Common myeloid progenitor, CD34-positive (primary cell): ENCODE results near the gene GALE.

Experiments used
- CTCF ChIA-PET: fragments of 350-600 bp; sonication (Branson Sonifier 250); formaldehyde crosslinking; loops from one replicate; lab custom pipeline; 2021; ENCODE audit warnings: antibody characterized with exemption; lab: Charles Lee
- POLR2A ChIA-PET: fragments of 350-600 bp; sonication (Branson Sonifier 250); formaldehyde crosslinking; loops from one replicate; lab custom pipeline; 2021; ENCODE audit warnings: antibody characterized with exemption; lab: Charles Lee
- DNase-seq, 3 donors: peaks; one replicate each; pipeline versions ENCODE4 v3.0.0 to v3.0.0-alpha.2; 2013
- H3K27ac ChIP-seq, 2 experiments: 1 replicate in 1 of 2; 2 replicates in 1 of 2; pipeline ENCODE4 v1.7.0; 2013; ENCODE audit warnings: inconsistent platforms in 2 of 2, low read length in 2 of 2, mild to moderate bottlenecking in 2 of 2, low read depth in 1 of 2, moderate library complexity in 1 of 2; ENCODE audit not compliant: severe bottlenecking in 2 of 2, insufficient read depth in 1 of 2, poor library complexity in 1 of 2
- H3K27me3 ChIP-seq, 5 experiments: replicated peaks in 2 of 5; 1 replicate in 3 of 5; 2 replicates in 2 of 5; pipeline versions ENCODE4 v1.6.1 to v1.7.0; 2013; ENCODE audit warnings: low read length in 4 of 5, mild to moderate bottlenecking in 2 of 5, moderate library complexity in 2 of 5, inconsistent platforms in 1 of 5; ENCODE audit not compliant: insufficient read depth in 5 of 5, control insufficient read depth in 4 of 5
- H3K36me3 ChIP-seq, 4 experiments: 1 replicate in 2 of 4; 2 replicates in 2 of 4; pipeline versions ENCODE4 v1.6.1 to v1.7.0; 2013; ENCODE audit warnings: low read length in 3 of 4, control low read depth in 1 of 4, mild to moderate bottlenecking in 1 of 4; ENCODE audit not compliant: control insufficient read depth in 4 of 4, insufficient read depth in 4 of 4
- H3K4me1 ChIP-seq, 4 experiments: 1 replicate in 3 of 4; 2 replicates in 1 of 4; pipeline versions ENCODE4 v1.6.1 to v1.7.1; 2013; ENCODE audit warnings: low read length in 3 of 4, mild to moderate bottlenecking in 3 of 4, control low read depth in 1 of 4, inconsistent platforms in 1 of 4, moderate library complexity in 1 of 4; ENCODE audit not compliant: control insufficient read depth in 4 of 4, insufficient read depth in 4 of 4; ENCODE audit errors: control extremely low read depth in 1 of 4
- H3K4me3 ChIP-seq, 7 experiments: 1 replicate in 4 of 7; 2 replicates in 3 of 7; pipeline versions ENCODE4 v1.5.1 to v1.7.0; 2013; ENCODE audit warnings: mild to moderate bottlenecking in 7 of 7, low read length in 6 of 7, moderate library complexity in 6 of 7, inconsistent platforms in 2 of 7, low read depth in 2 of 7, control low read depth in 1 of 7; ENCODE audit not compliant: insufficient read depth in 4 of 7, control insufficient read depth in 1 of 7; ENCODE audit errors: extremely low read depth in 1 of 7
- H3K9me3 ChIP-seq, 5 experiments: 1 replicate in 4 of 5; 2 replicates in 1 of 5; pipeline versions ENCODE4 v1.6.1 to v1.7.1; 2013; ENCODE audit warnings: low read length in 4 of 5, mild to moderate bottlenecking in 2 of 5, inconsistent platforms in 1 of 5, low read depth in 1 of 5, moderate library complexity in 1 of 5; ENCODE audit not compliant: control insufficient read depth in 4 of 5, insufficient read depth in 2 of 5; ENCODE audit errors: control extremely low read depth in 1 of 5
- WGBS: methylation state at CpG from one replicate; pipeline ENCODE4 v1.1.5; 2013; ENCODE audit not compliant: insufficient coverage; 5-methylcytosine and 5-hydroxymethylcytosine counted together

Gene GALE

DNA sequence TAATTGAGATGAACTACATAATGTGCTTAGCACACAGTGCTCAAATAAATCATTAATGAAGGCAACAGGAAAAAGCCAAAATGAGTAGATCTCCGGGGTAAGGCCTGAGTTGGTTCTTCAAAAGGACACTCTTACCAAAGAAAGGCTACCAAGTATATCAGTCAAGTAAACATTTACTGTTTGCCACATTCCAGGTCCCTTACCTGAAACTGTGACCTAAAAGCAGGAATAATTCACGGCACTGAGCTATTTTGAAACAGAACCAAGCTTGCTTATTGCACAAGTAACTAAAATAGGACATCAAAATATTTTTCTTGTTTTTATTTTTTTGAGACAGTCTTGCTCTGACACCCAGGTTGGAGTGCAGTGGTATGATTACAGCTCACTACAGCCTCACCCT lies 24.3 kb downstream of the GALE start:
- no peak for DNase-seq
- ChIA-PET CTCF (interaction anchor here (1.2 to 4.7 kb wide), 6 partner anchors 10 to 140 kb away, joined by 3 to 28 read pairs (median 8); partner anchors contain the start of gene GALE), POLR2A (interaction anchor here (1.0 kb wide), 1 partner anchor 32 kb away, joined by 7 read pairs; no protein-coding TSS in a partner anchor)
- Histone ChIP-seq H3K4me3 (no peak overlapping the region), H3K4me1 (peaks cover 13 to 34% (median 21%) of the 10 kb centered on the region in 4 experiments), H3K36me3 (peaks cover 0 to 7% (median 3%) of the 10 kb centered on the region in 4 experiments), H3K27me3 (no peaks in the 10 kb centered on the region), H3K9me3 (no peaks in the 10 kb centered on the region), H3K27ac (no peak overlapping the region)
- WGBS = 52% methylated on average over 2 of the region's 2 CpGs

DNA sequence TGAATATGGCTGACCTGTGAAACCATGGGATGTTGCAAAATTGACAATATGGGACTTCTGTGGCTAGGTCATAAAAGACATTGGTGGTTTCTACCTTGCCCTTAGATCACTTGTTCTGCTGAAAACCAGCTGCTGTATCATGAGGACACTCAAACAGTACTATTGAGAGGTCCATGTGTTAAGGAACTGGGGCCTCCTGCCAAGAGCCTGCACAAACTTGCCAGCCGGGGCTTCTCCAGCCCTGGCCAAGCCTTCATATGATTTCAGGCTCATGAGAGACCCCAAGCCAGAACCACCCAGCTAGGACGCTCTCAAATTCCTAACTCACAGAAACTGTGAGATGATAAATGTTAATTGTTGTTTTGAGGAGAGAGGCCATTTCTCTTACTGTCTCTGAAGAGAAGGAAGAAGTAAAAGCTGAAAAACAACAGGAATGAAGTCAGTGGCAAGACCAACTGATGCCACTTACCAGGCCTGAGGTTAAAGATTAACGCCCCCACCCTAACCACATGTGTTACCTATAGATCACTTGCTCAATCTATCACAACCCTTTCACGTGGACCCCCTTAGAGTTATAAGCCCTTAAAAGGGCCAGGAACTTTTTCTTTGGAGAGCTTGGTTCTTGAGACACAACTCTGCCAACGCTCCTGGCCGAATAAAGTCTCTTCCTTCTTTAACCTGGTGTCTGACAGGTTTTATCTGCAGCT lies 26.2 kb downstream of the GALE start:
- WGBS = 81% methylated on average over 3 of the region's 6 CpGs
- ChIA-PET CTCF (interaction anchor here (0.9 to 4.7 kb wide), 10 partner anchors 8 to 142 kb away, joined by 3 to 28 read pairs (median 4); partner anchors contain the start of genes GALE and LYPLA2), POLR2A (no interaction called here)
- H3K27me3 ChIP-seq = no peaks in the 10 kb centered on the region
- H3K36me3 ChIP-seq = peaks cover 0 to 4% (median 3%) of the 10 kb centered on the region in 4 experiments
- H3K4me1 ChIP-seq = peaks cover 11 to 25% (median 18%) of the 10 kb centered on the region in 4 experiments
- H3K27ac ChIP-seq = no peak overlapping the region
- no peak for DNase-seq
- H3K9me3 ChIP-seq = no peaks in the 10 kb centered on the region
- no peak overlapping the region for H3K4me3 ChIP-seq

GRCh38 chr1:23772854-23773242 lies 27.7 kb downstream of the GALE start:
- Histone ChIP-seq H3K9me3 (no peaks in the 10 kb centered on the region), H3K4me3 (no peak overlapping the region), H3K27me3 (no peaks in the 10 kb centered on the region), H3K4me1 (peaks cover 6 to 16% (median 11%) of the 10 kb centered on the region in 4 experiments), H3K36me3 (peaks cover 0 to 16% (median 10%) of the 10 kb centered on the region in 4 experiments), H3K27ac (peak overlapping the region in 1 of 2 experiments; percentile 29)
- CTCF ChIA-PET = no interaction called here
- 93% methylated on average over 7 of the region's 10 CpGs for WGBS
- DNase-seq = no peak
- POLR2A ChIA-PET = no interaction called here

- H3K4me1 ChIP-seq = peaks cover 3 to 11% (median 8%) of the 10 kb centered on the region in 4 experiments
- POLR2A ChIA-PET = interaction anchor here (0.7 to 1.0 kb wide), 3 partner anchors 26 to 37 kb away, joined by 3 to 13 read pairs (median 6); no protein-coding TSS in a partner anchor
- CTCF ChIA-PET = interaction anchor here (0.7 to 2.6 kb wide), 24 partner anchors 8 to 148 kb away, joined by 3 to 24 read pairs (median 4); partner anchors contain the start of genes GALE and HMGCL
- WGBS = 25% methylated on average over 7 of the region's 14 CpGs
- no peak overlapping the region for H3K4me3 ChIP-seq
- H3K9me3 ChIP-seq = no peaks in the 10 kb centered on the region
- no peaks in the 10 kb centered on the region for H3K27me3 ChIP-seq
- peak; percentile 76 to 87 (median 81) for DNase-seq
- peaks cover 0 to 20% (median 12%) of the 10 kb centered on the region in 4 experiments for H3K36me3 ChIP-seq
- peak overlapping the region in 1 of 2 experiments; percentile 29 for H3K27ac ChIP-seq
These were observed 28.3 kb downstream of the GALE start for GRCh38 chr1:23772049-23772853.

DNA sequence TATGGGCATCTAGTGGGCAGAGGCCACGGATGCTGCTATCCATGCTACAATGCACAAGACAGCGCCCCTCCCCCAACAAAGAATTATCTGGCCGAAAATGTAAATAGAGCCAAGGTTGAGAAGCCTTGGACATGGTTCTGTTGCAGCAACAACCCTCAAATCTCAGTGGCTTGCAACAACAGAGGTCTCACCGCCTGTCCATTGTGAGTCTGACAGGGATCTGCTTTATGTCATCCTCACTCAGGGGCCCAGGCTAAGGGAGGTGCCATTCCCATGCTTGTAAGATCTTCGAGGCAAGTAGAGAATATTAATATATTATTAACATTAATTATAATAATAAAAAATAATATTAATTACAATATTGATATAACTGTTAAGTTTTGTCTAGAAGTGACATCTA lies 31.8 kb downstream of the GALE start:
- H3K4me3 ChIP-seq = no peak overlapping the region
- peaks cover 0 to 5% (median 3%) of the 10 kb centered on the region in 4 experiments for H3K4me1 ChIP-seq
- H3K9me3 ChIP-seq = no peaks in the 10 kb centered on the region
- ChIA-PET CTCF (no interaction called here), POLR2A (no interaction called here)
- DNase-seq = no peak
- peaks cover 0 to 35% (median 16%) of the 10 kb centered on the region in 4 experiments for H3K36me3 ChIP-seq
- WGBS = 100% methylated on average over 4 of the region's 5 CpGs
- H3K27me3 ChIP-seq = no peaks in the 10 kb centered on the region
- no peak overlapping the region for H3K27ac ChIP-seq

DNA sequence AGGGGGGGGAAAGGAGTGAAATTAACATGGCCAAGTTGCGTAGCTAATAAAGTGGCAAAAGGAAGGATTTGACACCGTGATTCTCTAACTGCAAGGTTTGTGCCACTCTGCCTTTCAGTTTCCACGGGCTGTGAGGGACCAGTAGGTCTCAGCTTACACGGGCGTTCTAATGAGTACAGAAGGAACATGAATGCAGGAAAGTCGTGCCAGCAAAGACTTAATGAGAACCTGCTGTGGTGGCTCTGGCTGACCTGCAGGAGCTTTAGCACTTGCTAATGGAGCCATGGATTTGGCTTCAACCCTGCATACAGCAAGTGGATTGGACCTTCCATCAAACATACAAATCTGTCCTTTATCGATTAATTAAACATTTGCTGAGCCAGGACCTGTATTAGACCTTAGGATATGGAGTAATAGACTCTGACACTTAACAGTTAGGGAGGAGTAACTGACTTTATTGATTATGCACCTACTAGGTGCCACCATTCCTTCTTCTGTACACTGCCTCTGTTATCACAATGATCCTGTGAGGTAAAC lies 37.4 kb downstream of the GALE start:
- DNase-seq = no peak
- no peaks in the 10 kb centered on the region for H3K4me1 ChIP-seq
- CTCF ChIA-PET = interaction anchor here (0.8 to 2.1 kb wide), 4 partner anchors 8 to 154 kb away, joined by 3 to 5 read pairs (median 5); no protein-coding TSS in a partner anchor
- no peak overlapping the region for H3K4me3 ChIP-seq
- no peak overlapping the region for H3K27ac ChIP-seq
- WGBS = 94% methylated on average over 6 of the region's 7 CpGs
- no peaks in the 10 kb centered on the region for H3K27me3 ChIP-seq
- H3K36me3 ChIP-seq = peaks cover 9 to 69% (median 42%) of the 10 kb centered on the region in 4 experiments
- POLR2A ChIA-PET = no interaction called here
- H3K9me3 ChIP-seq = no peaks in the 10 kb centered on the region
